H1 (cell line): ENCODE results near the gene GPR21. TPM values are rescaled to one million over a fixed set of nuclear protein-coding genes. Genes with fewer than 3 reads are reported as not detected.

Source experiments
- CTCF ChIA-PET: fragments of 300-600 bp; sonication (Branson Sonifier 250); formaldehyde crosslinking; loops from one replicate; lab custom pipeline; 2021; ENCODE audit not compliant: partially characterized antibody; lab: Charles Lee
- POLR2A ChIA-PET: fragments of 300-600 bp; sonication (Branson Sonifier 250); formaldehyde crosslinking; loops from one replicate; lab custom pipeline; 2021; ENCODE audit warnings: inconsistent platforms; ENCODE audit not compliant: partially characterized antibody; lab: Charles Lee
- DNase-seq, 2 experiments: peaks; one replicate each; pipeline versions ENCODE4 v3.0.0 to v3.0.0-alpha.2; 2010 to 2022; ENCODE audit warnings: low spot score in 2 of 2, low read depth in 1 of 2, mixed read lengths in 1 of 2
- FAIRE-seq: peaks from 2 replicates; lab custom pipeline; 2011; peaks lifted over from hg19 to GRCh38; lab: Jason Lieb, UNC
- H2AFZ ChIP-seq: 2 replicates; pipeline ENCODE4 v1.8.1; 2012; ENCODE audit warnings: low read length, inconsistent platforms
- H2AK5ac ChIP-seq: 2 replicates; pipeline ENCODE4 v1.6.1; 2013; ENCODE audit warnings: low read depth, low read length
- H2BK120ac ChIP-seq: replicated peaks from 2 replicates; pipeline ENCODE3; 2013; ENCODE audit warnings: low read depth, low read length, inconsistent platforms
- H2BK12ac ChIP-seq: 2 replicates; pipeline ENCODE4 v1.6.1; 2013; ENCODE audit warnings: low read depth, low read length
- H2BK15ac ChIP-seq: 2 replicates; pipeline ENCODE4 v1.6.1; 2013; ENCODE audit warnings: low read length
- H2BK20ac ChIP-seq: 2 replicates; pipeline ENCODE4 v1.6.1; 2013; ENCODE audit warnings: low read length
- H2BK5ac ChIP-seq: 2 replicates; pipeline ENCODE4 v1.6.1; 2013; ENCODE audit warnings: low read depth, low read length
- H3K14ac ChIP-seq: 2 replicates; pipeline ENCODE4 v1.6.1; 2013; ENCODE audit warnings: inconsistent platforms; ENCODE audit not compliant: insufficient read length
- H3K18ac ChIP-seq: 2 replicates; pipeline ENCODE4 v1.6.1; 2013; ENCODE audit warnings: low read length; ENCODE audit errors: extremely low read depth
- H3K23ac ChIP-seq: 2 replicates; pipeline ENCODE4 v1.6.1; 2013; ENCODE audit warnings: inconsistent platforms; ENCODE audit not compliant: insufficient read length
- H3K23me2 ChIP-seq: 2 replicates; pipeline ENCODE4 v1.6.1; 2013; ENCODE audit warnings: low read depth, low read length
- H3K27ac ChIP-seq: 2 replicates; pipeline ENCODE4 v1.6.1; 2011; ENCODE audit warnings: low read depth, low read length, inconsistent platforms
- H3K27me3 ChIP-seq, 4 experiments: replicated peaks in 1 of 4; 1 replicate in 1 of 4; 2 replicates in 3 of 4; pipeline versions ENCODE4 v1.6.1 to v1.8.1; 2011 to 2013; ENCODE audit warnings: low read length in 3 of 4, mild to moderate bottlenecking in 3 of 4, inconsistent platforms in 2 of 4, mixed read lengths in 2 of 4, moderate library complexity in 1 of 4; ENCODE audit not compliant: control insufficient read depth in 3 of 4, insufficient read depth in 3 of 4; ENCODE audit errors: extremely low read depth in 1 of 4
- H3K36me3 ChIP-seq, 4 experiments: 2 replicates each; pipeline versions ENCODE4 v1.6.1 to v1.8.1; 2011 to 2013; ENCODE audit warnings: mild to moderate bottlenecking in 4 of 4, low read length in 3 of 4, moderate library complexity in 2 of 4, control low read depth in 1 of 4, inconsistent platforms in 1 of 4; ENCODE audit not compliant: insufficient read depth in 4 of 4, control insufficient read depth in 2 of 4
- H3K4ac ChIP-seq: replicated peaks from 2 replicates; pipeline ENCODE3; 2013; ENCODE audit warnings: low read length, low read depth, mixed read lengths, inconsistent platforms; ENCODE audit not compliant: insufficient read length
- H3K4me1 ChIP-seq, 4 experiments: replicated peaks in 1 of 4; 1 replicate in 1 of 4; 2 replicates in 3 of 4; pipeline versions ENCODE4 v1.6.1 to v1.8.1; 2011 to 2013; ENCODE audit warnings: low read length in 3 of 4, inconsistent platforms in 2 of 4, mixed read lengths in 1 of 4; ENCODE audit not compliant: insufficient read depth in 4 of 4, control insufficient read depth in 3 of 4
- H3K4me2 ChIP-seq, 2 experiments: 2 replicates each; pipeline versions ENCODE4 v1.6.1 to v1.8.1; 2011 to 2013; ENCODE audit warnings: low read depth in 2 of 2, low read length in 2 of 2, control low read depth in 1 of 2, inconsistent platforms in 1 of 2, mild to moderate bottlenecking in 1 of 2; ENCODE audit not compliant: insufficient read depth in 1 of 2
- H3K4me3 ChIP-seq, 4 experiments: fragments of 200-600, 300-600 bp in 1 of 4; sonication (generic), shearing (Covaris generic), sonication (Bioruptor Twin) in 1 of 4; 2 replicates each; pipeline versions ENCODE4 v1.5.1 to v1.8.1; 2011 to 2016; ENCODE audit warnings: low read length in 4 of 4, low read depth in 3 of 4, control low read depth in 2 of 4, inconsistent platforms in 2 of 4, mild to moderate bottlenecking in 2 of 4, mixed read lengths in 1 of 4, moderate library complexity in 1 of 4; ENCODE audit not compliant: insufficient read depth in 2 of 4; ENCODE audit errors: extremely low read depth in 1 of 4
- H3K56ac ChIP-seq: replicated peaks from 2 replicates; pipeline ENCODE3; 2013; ENCODE audit warnings: low read depth, mild to moderate bottlenecking, mixed read lengths, low read length, inconsistent platforms; ENCODE audit not compliant: insufficient read length
- H3K79me1 ChIP-seq: 2 replicates; pipeline ENCODE4 v1.6.1; 2013; ENCODE audit warnings: low read depth, low read length, control low read depth
- H3K79me2 ChIP-seq, 2 experiments: 2 replicates each; pipeline versions ENCODE4 v1.6.1 to v1.8.1; 2012 to 2013; ENCODE audit warnings: low read length in 2 of 2, mild to moderate bottlenecking in 2 of 2, inconsistent platforms in 1 of 2; ENCODE audit not compliant: insufficient read depth in 2 of 2, control insufficient read depth in 1 of 2
- H3K9ac ChIP-seq, 4 experiments: replicated peaks in 1 of 4; 1 replicate in 1 of 4; 2 replicates in 3 of 4; pipeline versions ENCODE4 v1.6.1 to v1.8.1; 2011 to 2013; ENCODE audit warnings: low read depth in 3 of 4, low read length in 3 of 4, control low read depth in 2 of 4, mild to moderate bottlenecking in 2 of 4, moderate library complexity in 2 of 4, inconsistent platforms in 1 of 4; ENCODE audit errors: extremely low read depth in 1 of 4
- H3K9me3 ChIP-seq, 2 experiments: 2 replicates each; pipeline versions ENCODE4 v1.6.1 to v1.8.1; 2012 to 2013; ENCODE audit warnings: mild to moderate bottlenecking in 2 of 2, moderate library complexity in 2 of 2, control low read depth in 1 of 2, inconsistent platforms in 1 of 2, low read depth in 1 of 2, low read length in 1 of 2, mixed read lengths in 1 of 2; ENCODE audit not compliant: insufficient read depth in 2 of 2
- H4K20me1 ChIP-seq, 2 experiments: replicated peaks in 1 of 2; 2 replicates each; pipeline versions ENCODE3 to v1.8.1; 2011 to 2013; ENCODE audit warnings: inconsistent platforms in 2 of 2, low read length in 2 of 2, mild to moderate bottlenecking in 1 of 2; ENCODE audit not compliant: insufficient read depth in 2 of 2, control insufficient read depth in 1 of 2
- H4K5ac ChIP-seq: 2 replicates; pipeline ENCODE4 v1.6.1; 2013; ENCODE audit warnings: low read length, low read depth, mixed read lengths, inconsistent platforms; ENCODE audit not compliant: insufficient read length
- H4K8ac ChIP-seq: 2 replicates; pipeline ENCODE4 v1.8.0; 2013; ENCODE audit warnings: mild to moderate bottlenecking, moderate library complexity, low read length, inconsistent platforms; ENCODE audit not compliant: insufficient read depth; ENCODE audit errors: extremely low read depth
- H4K91ac ChIP-seq: replicated peaks from 2 replicates; pipeline ENCODE3; 2013; ENCODE audit warnings: low read length, mixed read lengths, inconsistent platforms; ENCODE audit not compliant: insufficient read length
- ASH2L ChIP-seq: fragments of 200-600, 300-600 bp; sonication (generic); IDR thresholded peaks from one replicate; pipeline ENCODE4 v1.7.1; 2017; ENCODE audit warnings: low read length
- CBX5 ChIP-seq: fragments of 300-800, 300-1000 bp; sonication (generic); IDR thresholded peaks from 2 replicates; pipeline ENCODE4 v1.7.1; 2016; ENCODE audit warnings: antibody characterized with exemption, low read length, low read depth
- EP300 ChIP-seq, 2 experiments: IDR thresholded peaks; 1 replicate in 1 of 2; 2 replicates in 1 of 2; pipeline ENCODE4 v1.6.1; 2011 to 2012; ENCODE audit warnings: low read depth in 2 of 2, low read length in 2 of 2, mild to moderate bottlenecking in 2 of 2, borderline replicate concordance in 1 of 2, inconsistent platforms in 1 of 2, moderate library complexity in 1 of 2
- GTF2F1 ChIP-seq: IDR thresholded peaks from 2 replicates; pipeline ENCODE4 v1.6.1; 2012; ENCODE audit warnings: low read depth, low read length, improper control_type of control experiment, borderline replicate concordance
- KDM1A ChIP-seq: fragments of 200-600, 300-600 bp; sonication (generic); IDR thresholded peaks from 2 replicates; pipeline ENCODE4 v1.7.1; 2016; ENCODE audit warnings: mild to moderate bottlenecking, low read length, borderline replicate concordance
- KDM4A ChIP-seq: IDR thresholded peaks from one replicate; pipeline ENCODE4 v1.7.1; 2012; ENCODE audit warnings: low read depth, mild to moderate bottlenecking, moderate library complexity, low read length, inconsistent platforms; ENCODE audit not compliant: severe bottlenecking
- PHF8 ChIP-seq: fragments of 200-600 bp; sonication (generic); conservative IDR thresholded peaks from 2 replicates; pipeline ENCODE4 v1.7.1; 2012; ENCODE audit warnings: low read depth, mild to moderate bottlenecking, inconsistent platforms, low read length, moderate library complexity
- RBBP5 ChIP-seq: IDR thresholded peaks from 2 replicates; pipeline ENCODE4 v1.7.1; 2012; ENCODE audit warnings: low read depth, mild to moderate bottlenecking, inconsistent platforms, low read length, moderate library complexity, borderline replicate concordance
- SAP30 ChIP-seq: fragments of 300-600 bp; sonication (generic); IDR thresholded peaks from 2 replicates; pipeline ENCODE4 v1.7.1; 2012; ENCODE audit warnings: low read length, moderate library complexity, mild to moderate bottlenecking, inconsistent platforms; ENCODE audit not compliant: insufficient read depth, insufficient replicate concordance
- SP4 ChIP-seq: IDR thresholded peaks from 2 replicates; pipeline ENCODE4 v1.6.1; 2012; ENCODE audit warnings: low read length, inconsistent platforms
- TAF1 ChIP-seq: IDR thresholded peaks from 2 replicates; pipeline ENCODE4 v1.6.1; 2011; ENCODE audit warnings: mild to moderate bottlenecking, low read depth, low read length
- polyA plus RNA-seq, 7 experiments: library from polyadenylated mRNA; depleted of rRNA in 3 of 7; stranded (reverse) in 5 of 7; unstranded in 2 of 7; fragments of >200 nt in 5 of 7; fragments of 200-250 nt in 2 of 7; gene quantifications; 1 replicate in 5 of 7; 2 replicates in 1 of 7; 4 replicates in 1 of 7; pipeline versions ENCODE4 v1.2.1 to v1.2.3, GENCODE V29; 2011 to 2013; ENCODE audit warnings: missing spikeins in 2 of 7, mixed read lengths in 2 of 7
- total RNA-seq: library from RNA; stranded (reverse); fragmentation: NEBNext Ultra II Directional; extraction: Animal tissue kit (Norgen Biotek cat#: 25700); gene quantifications from 2 replicates; pipeline ENCODE4 v1.2.1, GENCODE V29; 2021

Gene GPR21
- total and polyA plus RNA-seq, 2 of the 8 experiments (the other 6 are each of a cell fraction or from before 2014, with no cell fraction given), result 0.58 to 0.71 TPM

- no peaks in the 10 kb centered on the region for H3K27me3 ChIP-seq
- no peak overlapping the region for H2BK120ac ChIP-seq
- H2AK5ac ChIP-seq, result no peak overlapping the region
- no peak overlapping the region for H2AFZ ChIP-seq
- H2BK20ac ChIP-seq, result no peak overlapping the region
- ChIA-PET CTCF (no interaction called here), POLR2A (no interaction called here)
- no peak overlapping the region for H3K18ac ChIP-seq
- H3K4me3 ChIP-seq, result no peak overlapping the region
- H4K91ac ChIP-seq, result no peak overlapping the region
- H3K79me2 ChIP-seq, result no peaks in the 10 kb centered on the region
- peaks cover 0 to 12% (median 3%) of the 10 kb centered on the region in 4 experiments; a peak in 3 of 8 replicates for H3K36me3 ChIP-seq
- no peak overlapping the region for H3K27ac ChIP-seq
- H3K4me1 ChIP-seq, result peaks cover 0 to under 1% (median 0%) of the 10 kb centered on the region in 4 experiments; a peak in 1 of 7 replicates
- no peak for DNase-seq
- H4K20me1 ChIP-seq, result peaks cover 0 to 2% of the 10 kb centered on the region in 2 experiments
- no peak overlapping the region for H4K5ac ChIP-seq
- no peak overlapping the region for H3K4me2 ChIP-seq
- no peak for FAIRE-seq
- no peak overlapping the region for H2BK15ac ChIP-seq
- no peaks in the 10 kb centered on the region for H3K9me3 ChIP-seq
- H3K14ac ChIP-seq, result no peak overlapping the region
- H3K23ac ChIP-seq, result no peak overlapping the region
- no peak overlapping the region for H3K56ac ChIP-seq
- no peak overlapping the region for H4K8ac ChIP-seq
- H2BK5ac ChIP-seq, result no peak overlapping the region
- H3K79me1 ChIP-seq, result no peaks in the 10 kb centered on the region; the same call in 1 of the 2 replicates
- TF ChIP-seq GTF2F1 (no peak), ASH2L (no peak), KDM1A (no peak), EP300 (IDR thresholded peaks at IDR 0.05; ENCODE audit: borderline replicate concordance in 1 of 2, low read depth in 2 of 2, low read length in 2 of 2) (no peak), RBBP5 (no peak), KDM4A (no peak), TAF1 (no peak), PHF8 (no peak), SP4 (no peak), CBX5 (no peak), SAP30 (no peak)
- TF ChIP-seq, all 59 proteins: peak for 0
- Histone ChIP-seq H3K23me2 (no peaks in the 10 kb centered on the region), H3K4ac (no peak overlapping the region), H3K9ac (no peak overlapping the region), H2BK12ac (no peak overlapping the region)
Observed at GRCh38 chr9:123028136-123028535, 5.3 kb upstream of the GPR21 start.
